SW480 (cell line): ENCODE measurements around the gene LRRC19.

Experiments used
- DNase-seq: peaks from one replicate; pipeline ENCODE4 v3.0.0-alpha.2; 2016; ENCODE audit warnings: low spot score

Gene LRRC19

GRCh38 chr9:27005491-27005890, at the start of gene LRRC19:
Gene LRRC19, minus strand, starts transcription at chr9:27005672. Its CDS starts 5,978 bp downstream, at chr9:26999694.
- no peak for DNase-seq

- DNase-seq, result no peak
Observed at GRCh38 chr9:27054841-27055240, 49.4 kb upstream of the LRRC19 start.

GRCh38 chr9:27054125-27054524, 48.7 kb upstream of the LRRC19 start:
- DNase-seq, result no peak

GRCh38 chr9:27053369-27054022, 48.0 kb upstream of the LRRC19 start:
- no peak for DNase-seq

DNA sequence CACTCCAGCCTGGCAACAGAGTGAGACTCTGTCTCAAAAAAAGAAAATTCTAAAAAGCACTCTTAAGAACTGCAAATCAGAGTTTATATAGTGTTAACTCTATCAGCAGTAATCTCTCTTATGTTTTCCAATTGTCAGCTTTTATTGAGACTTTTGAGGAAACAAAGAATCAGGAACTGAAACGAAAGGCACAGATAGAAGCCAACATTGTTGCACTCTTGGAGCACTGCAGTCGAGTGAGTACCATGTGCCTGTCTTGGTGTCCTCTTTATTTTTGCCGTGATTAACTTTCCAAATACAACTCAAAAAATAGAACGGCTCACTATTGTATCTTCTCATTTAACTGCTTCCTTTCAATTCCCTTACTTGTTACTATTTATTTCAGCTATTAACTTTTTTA, 41.7 kb upstream of the LRRC19 start:
- DNase-seq, result no peak

GRCh38 chr9:27043176-27043575, 37.7 kb upstream of the LRRC19 start:
- no peak for DNase-seq

GRCh38 chr9:27042476-27042875, 37.0 kb upstream of the LRRC19 start:
- DNase-seq, result no peak

GRCh38 chr9:27041746-27042145, 36.3 kb upstream of the LRRC19 start:
- no peak for DNase-seq

- DNase-seq, result no peak
Observed at GRCh38 chr9:27037499-27037898, 32.0 kb upstream of the LRRC19 start.

- peak; percentile 20 for DNase-seq
Observed at GRCh38 chr9:27033815-27034403, 28.4 kb upstream of the LRRC19 start.

DNA sequence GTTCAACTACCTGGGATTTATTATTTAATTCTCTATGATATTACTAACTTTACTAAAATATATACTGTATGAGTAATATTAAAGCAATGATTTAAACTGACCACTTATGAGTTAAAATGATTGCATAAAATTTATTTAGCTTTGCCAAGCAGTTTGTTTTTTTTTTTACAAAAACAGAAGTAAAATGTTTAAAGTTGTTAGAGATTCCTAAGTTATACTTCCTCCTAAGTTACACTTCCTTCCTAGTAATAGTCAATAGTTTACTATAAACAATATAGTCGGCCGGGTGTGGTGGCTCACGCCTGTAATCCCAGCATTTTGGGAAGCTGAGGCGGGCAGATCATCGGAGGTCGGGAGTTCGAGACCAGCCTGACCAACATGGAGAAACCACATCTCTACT, 23.7 kb upstream of the LRRC19 start:
- DNase-seq, result no peak

DNA sequence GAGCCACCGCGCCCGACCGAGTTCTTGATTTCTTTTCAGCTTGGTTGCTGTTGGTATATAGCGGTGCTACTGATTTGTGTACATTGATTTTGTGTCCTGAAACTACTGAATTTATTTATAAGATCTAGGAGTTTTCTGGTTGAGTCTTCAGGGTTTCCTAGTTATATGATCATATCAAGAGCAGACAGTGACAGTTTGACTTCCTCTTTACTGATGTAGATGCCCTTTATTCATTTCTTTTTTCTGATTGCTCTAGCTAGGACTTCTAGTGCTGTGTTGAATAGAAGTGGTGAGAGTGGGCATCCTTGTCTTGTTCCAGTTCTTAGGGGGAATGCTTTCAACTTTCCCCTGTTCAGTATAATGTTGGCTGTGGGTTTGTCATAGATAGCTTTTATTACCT, 17.4 kb upstream of the LRRC19 start:
- no peak for DNase-seq

DNA sequence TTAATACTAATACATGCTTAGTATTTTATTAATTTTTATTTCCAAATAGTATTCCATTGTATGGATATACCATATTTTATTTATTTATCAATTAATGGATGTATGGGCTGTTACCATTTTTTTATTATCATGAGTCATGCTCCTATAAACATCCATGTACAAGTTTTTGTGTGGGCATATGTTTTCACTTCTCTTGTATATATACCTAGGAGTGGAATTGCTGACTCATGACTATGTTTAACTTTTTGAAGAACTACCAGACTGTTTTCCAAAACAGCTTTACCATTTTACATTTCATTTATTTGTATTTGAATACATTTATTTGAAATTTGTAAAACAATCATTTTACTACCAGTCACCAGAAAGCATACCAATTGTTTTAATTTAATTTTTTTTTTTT, 14.1 kb upstream of the LRRC19 start:
- DNase-seq, result no peak

DNA sequence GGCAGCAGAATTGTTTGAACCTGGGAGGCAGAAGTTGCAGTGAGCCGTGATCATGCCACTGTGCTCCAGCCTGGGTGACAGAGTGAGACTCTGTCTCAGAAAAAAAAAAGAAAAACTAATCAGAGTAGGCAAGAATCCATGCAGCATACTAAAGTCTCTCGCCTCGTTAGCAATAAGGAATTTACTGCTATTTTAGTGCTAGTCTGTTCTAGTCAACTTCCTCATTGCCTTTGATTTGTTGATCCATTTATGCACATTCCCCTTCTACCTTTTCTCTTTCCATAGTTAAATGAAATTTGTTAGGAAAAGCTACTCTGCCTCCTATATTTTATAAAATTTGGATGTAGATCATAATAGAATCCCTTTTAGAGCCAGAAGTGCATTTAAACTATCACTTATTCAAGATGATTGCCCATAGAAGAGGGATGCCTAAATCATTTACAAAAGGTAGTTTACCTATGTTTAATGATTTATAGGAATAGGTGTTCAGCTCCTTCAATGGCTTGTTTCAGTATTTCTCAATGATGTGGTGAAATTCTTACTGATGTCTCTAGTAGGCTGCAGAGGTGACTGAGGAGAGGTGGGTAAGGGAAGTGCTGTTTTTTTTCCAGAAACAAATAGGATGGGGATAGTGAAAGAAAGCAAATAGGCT, 1.9 kb downstream of the LRRC19 start:
- no peak for DNase-seq

GRCh38 chr9:26995810-26996209, 9.7 kb downstream of the LRRC19 start:
- DNase-seq, result no peak

- DNase-seq, result no peak
Observed at GRCh38 chr9:26983340-26983739, 22.1 kb downstream of the LRRC19 start.

DNA sequence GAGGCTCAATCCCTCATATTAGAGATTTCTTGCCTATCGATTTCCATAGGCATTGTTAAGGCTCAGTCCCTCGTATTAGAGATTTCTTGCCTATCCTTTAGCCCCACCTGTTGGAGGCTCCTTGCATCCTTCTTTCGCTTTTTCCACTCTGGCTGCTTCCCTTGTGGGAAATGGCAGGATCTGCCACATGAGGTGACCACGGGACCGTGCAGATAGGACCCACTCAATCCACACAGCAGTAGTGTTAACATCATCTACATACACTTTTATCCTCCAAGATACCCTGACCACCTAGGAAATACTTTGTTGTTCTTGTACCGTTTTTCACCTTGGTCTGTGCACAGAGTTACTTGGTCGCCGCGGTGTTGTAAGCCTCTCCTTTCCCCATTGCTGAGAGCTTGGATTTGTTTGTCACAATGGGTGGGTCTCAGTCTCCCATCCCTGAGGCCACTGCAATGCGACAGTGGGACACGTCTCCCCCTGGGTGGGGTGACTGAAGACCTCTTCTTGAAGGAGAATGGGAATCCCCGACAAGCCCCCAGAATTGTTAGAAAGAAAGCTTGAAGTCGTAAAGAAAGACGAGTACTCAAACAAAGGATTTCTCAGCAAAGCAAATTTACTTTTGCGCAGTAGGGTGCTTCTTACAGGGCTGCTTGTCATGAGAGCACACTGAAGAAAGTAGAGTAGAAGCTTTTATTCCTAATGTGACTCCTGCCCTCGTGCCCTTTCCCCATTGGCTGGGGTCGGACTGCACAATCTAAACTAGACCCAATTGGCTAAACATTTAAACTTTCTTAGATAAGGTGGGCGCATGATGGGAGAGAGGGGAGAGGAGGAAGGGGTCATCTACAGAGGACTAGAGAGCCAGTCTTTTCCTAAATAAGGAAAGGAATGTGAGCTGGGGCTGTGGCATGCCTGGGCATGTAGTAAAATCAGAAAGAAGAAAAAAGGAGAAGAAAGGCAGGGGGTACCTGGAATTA, 29.5 kb downstream of the LRRC19 start:
- DNase-seq, result peak; percentile 20

DNA sequence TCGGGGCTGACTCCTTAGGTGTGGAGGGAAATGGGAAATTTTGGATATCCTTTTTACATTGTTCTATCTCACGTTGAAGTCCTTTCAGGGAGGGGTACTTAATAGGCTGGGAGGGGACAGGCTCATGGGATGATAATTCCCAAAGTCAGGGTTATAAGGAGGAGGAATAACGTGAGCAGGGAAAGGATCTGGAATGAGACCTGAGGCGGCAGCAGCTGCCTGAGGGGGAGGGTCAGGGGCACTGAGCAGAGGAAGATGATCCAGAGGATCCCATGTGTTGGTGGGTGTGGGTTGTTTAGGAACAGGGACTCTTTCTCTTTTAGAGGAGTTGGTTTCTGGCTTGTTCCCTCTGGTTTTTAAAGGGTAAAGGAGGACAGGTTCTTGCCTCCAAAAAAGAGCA, 30.5 kb downstream of the LRRC19 start:
- DNase-seq, result no peak

DNA sequence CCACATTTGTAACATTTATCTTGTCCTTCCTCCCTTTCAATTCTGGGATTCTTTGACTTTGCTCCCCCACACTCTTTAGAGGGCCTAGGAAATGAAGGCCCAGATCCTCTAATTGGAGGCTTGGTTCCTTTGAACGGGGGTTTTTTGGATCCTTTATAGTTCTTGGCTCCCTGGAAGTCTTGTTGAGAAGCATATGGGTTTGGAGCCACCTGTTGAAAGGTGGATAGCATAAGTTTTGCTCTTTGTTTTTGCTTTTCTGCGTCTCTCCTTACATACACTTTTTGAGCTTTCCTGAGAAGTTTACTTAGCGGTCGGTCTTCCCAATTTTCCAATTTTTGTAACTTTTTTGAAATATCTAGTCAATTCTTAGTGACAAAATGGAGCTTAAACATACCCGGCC, 31.5 kb downstream of the LRRC19 start:
- DNase-seq, result no peak

DNA sequence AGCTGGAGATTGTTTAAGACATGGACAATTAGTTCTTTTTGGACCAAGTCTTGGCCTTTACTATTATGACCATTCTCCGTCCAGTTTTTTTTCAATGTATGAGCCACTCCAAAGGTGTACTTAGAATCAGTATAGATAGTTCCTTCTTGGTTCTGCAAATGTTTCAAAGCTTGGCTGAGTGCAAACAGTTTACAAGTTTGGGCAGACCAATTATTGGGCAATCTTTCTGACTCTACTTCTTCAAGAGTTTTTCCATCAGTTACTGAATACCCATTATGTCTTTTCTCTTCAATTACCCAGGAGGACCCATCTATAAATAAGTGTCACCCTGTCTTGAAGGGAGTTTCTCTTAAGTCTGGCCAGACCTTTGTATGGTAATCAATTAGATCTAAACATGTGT, 33.8 kb downstream of the LRRC19 start:
- DNase-seq, result no peak

DNA sequence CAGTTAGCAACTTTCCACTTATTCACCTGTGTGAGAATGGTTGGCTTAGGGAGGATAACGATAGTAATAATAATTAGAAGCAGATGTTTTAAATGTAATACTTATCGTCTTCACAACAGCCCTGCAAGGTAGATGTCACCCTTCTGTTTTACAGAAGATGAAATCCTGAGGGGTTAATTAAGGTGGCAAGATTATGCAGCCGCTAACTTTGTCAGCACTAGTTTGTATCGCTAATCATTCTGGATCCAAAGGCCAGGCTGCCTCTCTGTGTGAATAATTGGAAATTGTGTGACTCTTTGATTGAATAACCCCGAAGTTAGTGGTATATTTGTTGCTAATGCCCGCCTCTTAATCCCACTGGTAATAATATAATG, 48.6 kb downstream of the LRRC19 start:
- no peak for DNase-seq
